ENCODE data around the gene RXYLT1. TPM values are rescaled to one million over a fixed set of nuclear protein-coding genes. Genes with fewer than 3 reads are reported as not detected.

Gene RXYLT1
- total and polyA plus RNA-seq, 2 of the 8 experiments (the other 6 are each of a cell fraction or from before 2014, with no cell fraction given), result 3.8 to 10.9 TPM

DNA sequence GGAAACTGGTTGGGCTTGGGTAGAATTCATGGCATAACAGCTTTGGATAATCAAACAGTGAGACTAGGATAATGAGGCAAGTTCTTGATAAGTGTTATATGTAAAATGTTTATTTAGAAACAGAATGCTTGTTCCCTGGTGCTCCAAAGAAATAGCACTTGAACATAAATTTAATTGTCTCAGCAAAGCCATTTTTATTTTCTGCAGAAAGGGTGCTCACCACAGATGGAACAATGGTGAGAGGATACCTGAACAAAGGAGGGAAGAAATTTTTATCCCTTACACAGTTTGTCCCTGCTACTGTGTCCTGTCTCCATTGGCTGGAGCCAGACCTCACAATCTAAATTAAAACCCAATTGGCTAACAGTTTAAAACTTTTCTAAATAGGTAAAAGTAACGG is 9.3 kb upstream of the RXYLT1 start:
- Histone ChIP-seq H3K9ac (replicated peaks in 1 of 4; ENCODE audit: extremely low read depth in 1 of 4, low read depth in 3 of 4, low read length in 3 of 4) (no peak overlapping the region), H3K27me3 (replicated peaks in 1 of 4; ENCODE audit: control insufficient read depth in 3 of 4, extremely low read depth in 1 of 4, insufficient read depth in 3 of 4, low read length in 3 of 4) (no peaks in the 10 kb centered on the region), H3K9me3 (ENCODE audit: insufficient read depth in 2 of 2, low read depth in 1 of 2, low read length in 1 of 2) (no peaks in the 10 kb centered on the region), H4K20me1 (replicated peaks in 1 of 2; ENCODE audit: control insufficient read depth in 1 of 2, insufficient read depth in 2 of 2, low read length in 2 of 2) (no peaks in the 10 kb centered on the region), H2BK20ac (ENCODE audit: low read length) (no peak overlapping the region), H3K4me3 (ENCODE audit: extremely low read depth in 1 of 4, insufficient read depth in 2 of 4, low read depth in 3 of 4, low read length in 4 of 4) (no peak overlapping the region), H3K4ac (replicated peaks; ENCODE audit: insufficient read length, low read depth, low read length) (no peak overlapping the region), H3K4me1 (replicated peaks in 1 of 4; ENCODE audit: control insufficient read depth in 3 of 4, insufficient read depth in 4 of 4, low read length in 3 of 4) (peaks cover 0 to 3% (median 0%) of the 10 kb centered on the region in 4 experiments; a peak in 1 of 7 replicates), H3K79me2 (ENCODE audit: control insufficient read depth in 1 of 2, insufficient read depth in 2 of 2, low read length in 2 of 2) (no peaks in the 10 kb centered on the region), H2BK12ac (ENCODE audit: low read depth, low read length) (no peak overlapping the region), H3K36me3 (ENCODE audit: control insufficient read depth in 2 of 4, insufficient read depth in 4 of 4, low read length in 3 of 4) (no peaks in the 10 kb centered on the region), H2BK15ac (ENCODE audit: low read length) (no peak overlapping the region), H3K27ac (ENCODE audit: low read depth, low read length) (no peak overlapping the region), H3K14ac (ENCODE audit: insufficient read length) (no peak overlapping the region), H3K23ac (ENCODE audit: insufficient read length) (no peak overlapping the region), H3K23me2 (ENCODE audit: low read depth, low read length) (no peaks in the 10 kb centered on the region), H2AK5ac (ENCODE audit: low read depth, low read length) (no peak overlapping the region), H3K56ac (replicated peaks; ENCODE audit: insufficient read length, low read depth, low read length) (no peak overlapping the region), H4K91ac (replicated peaks; ENCODE audit: insufficient read length, low read length) (no peak overlapping the region), H3K79me1 (ENCODE audit: low read depth, low read length) (no peaks in the 10 kb centered on the region), H2BK120ac (replicated peaks; ENCODE audit: low read depth, low read length) (no peak overlapping the region), H4K8ac (ENCODE audit: extremely low read depth, insufficient read depth, low read length) (no peak overlapping the region), H3K18ac (ENCODE audit: extremely low read depth, low read length) (no peak overlapping the region), H2AFZ (ENCODE audit: low read length) (no peak overlapping the region), H2BK5ac (ENCODE audit: low read depth, low read length) (no peak overlapping the region), H4K5ac (ENCODE audit: insufficient read length, low read depth, low read length) (no peak overlapping the region), H3K4me2 (ENCODE audit: insufficient read depth in 1 of 2, low read depth in 2 of 2, low read length in 2 of 2) (no peak overlapping the region)
- WGBS, 2 experiments (ENCODE audit: extremely low coverage in 1 of 2, insufficient coverage in 1 of 2, insufficient read length in 1 of 2, insufficient replicate concordance in 2 of 2, low coverage in 1 of 2, low lambda C conversion rate in 2 of 2, missing lambda C conversion rate in 1 of 2), result 91% methylated on average over 1 of the region's 1 CpG; no CpG with 5 or more reads in 1 of the 2 experiments
- no peak for DNase-seq (ENCODE audit: low read depth in 1 of 2, low spot score in 2 of 2)
- POLR2A ChIA-PET (ENCODE audit: partially characterized antibody), result no interaction called here
- CTCF ChIA-PET (ENCODE audit: partially characterized antibody), result no interaction called here
- no peak for FAIRE-seq
- no peak for TF ChIP-seq NRF1 (IDR thresholded peaks at IDR 0.05; ENCODE audit: low read depth, low read length)
- TF ChIP-seq CTBP2 (IDR thresholded peaks at IDR 0.05; ENCODE audit: borderline replicate concordance, insufficient read depth, insufficient read length, low read length), result no peak
- no peak for TF ChIP-seq TAF1 (IDR thresholded peaks at IDR 0.05; ENCODE audit: low read depth, low read length)
- TF ChIP-seq, protein P1, sequence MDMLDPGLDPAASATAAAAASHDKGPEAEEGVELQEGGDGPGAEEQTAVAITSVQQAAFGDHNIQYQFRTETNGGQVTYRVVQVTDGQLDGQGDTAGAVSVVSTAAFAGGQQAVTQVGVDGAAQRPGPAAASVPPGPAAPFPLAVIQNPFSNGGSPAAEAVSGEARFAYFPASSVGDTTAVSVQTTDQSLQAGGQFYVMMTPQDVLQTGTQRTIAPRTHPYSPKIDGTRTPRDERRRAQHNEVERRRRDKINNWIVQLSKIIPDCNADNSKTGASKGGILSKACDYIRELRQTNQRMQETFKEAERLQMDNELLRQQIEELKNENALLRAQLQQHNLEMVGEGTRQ (IDR thresholded peaks at IDR 0.05; ENCODE audit: low read length), result no peak
- TF ChIP-seq RAD21 (IDR thresholded peaks at IDR 0.05 in 1 of 2, conservative IDR thresholded peaks at IDR 0.05 in 1 of 2; ENCODE audit: low read depth in 2 of 2, low read length in 2 of 2), result no peak
- no peak for TF ChIP-seq SUZ12 (IDR thresholded peaks at IDR 0.05; ENCODE audit: low read length)
- TF ChIP-seq, protein P2, sequence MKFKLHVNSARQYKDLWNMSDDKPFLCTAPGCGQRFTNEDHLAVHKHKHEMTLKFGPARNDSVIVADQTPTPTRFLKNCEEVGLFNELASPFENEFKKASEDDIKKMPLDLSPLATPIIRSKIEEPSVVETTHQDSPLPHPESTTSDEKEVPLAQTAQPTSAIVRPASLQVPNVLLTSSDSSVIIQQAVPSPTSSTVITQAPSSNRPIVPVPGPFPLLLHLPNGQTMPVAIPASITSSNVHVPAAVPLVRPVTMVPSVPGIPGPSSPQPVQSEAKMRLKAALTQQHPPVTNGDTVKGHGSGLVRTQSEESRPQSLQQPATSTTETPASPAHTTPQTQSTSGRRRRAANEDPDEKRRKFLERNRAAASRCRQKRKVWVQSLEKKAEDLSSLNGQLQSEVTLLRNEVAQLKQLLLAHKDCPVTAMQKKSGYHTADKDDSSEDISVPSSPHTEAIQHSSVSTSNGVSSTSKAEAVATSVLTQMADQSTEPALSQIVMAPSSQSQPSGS (IDR thresholded peaks at IDR 0.05; ENCODE audit: low read length), result no peak
- TF ChIP-seq KDM5A (IDR thresholded peaks at IDR 0.05; ENCODE audit: low read length), result no peak
- no peak for TF ChIP-seq RBBP5 (IDR thresholded peaks at IDR 0.05; ENCODE audit: borderline replicate concordance, low read depth, low read length)
- TF ChIP-seq CEBPB (IDR thresholded peaks at IDR 0.05; ENCODE audit: low read depth, low read length), result no peak
- no peak for TF ChIP-seq RFX5 (IDR thresholded peaks at IDR 0.05; ENCODE audit: borderline replicate concordance, low read depth, low read length)
- no peak for TF ChIP-seq CBX5 (IDR thresholded peaks at IDR 0.05; ENCODE audit: low read depth, low read length)
